ENCODE data around the gene PKMYT1. TPM values are rescaled to one million over a fixed set of nuclear protein-coding genes. Genes with fewer than 3 reads are reported as not detected.
"Not testable (repeated sequence)": the region's sequence is repeated elsewhere in the genome, so short reads cannot be mapped to it uniquely, and the experiment has no call there.

The PKMYT1 gene
- polyA plus RNA-seq, 2 of the 4 experiments (the other 2 are of a cell fraction): 10.5 to 50.5 TPM

- POLR2A ChIA-PET: no interaction called here
- Histone ChIP-seq H3K4me2 (no peak overlapping the region), H3K4me1 (no peaks in the 10 kb centered on the region), H3K27ac (no peak overlapping the region), H3K9me3 (no peaks in the 10 kb centered on the region), H3K4me3 (no peak overlapping the region)
- FAIRE-seq: no peak
- WGBS (ENCODE audit: missing lambda C conversion rate): 88% methylated on average over 35 of the region's 36 CpGs
- DNase-seq (ENCODE audit: low read depth in 1 of 2, low spot score in 1 of 2): no peak
- CTCF ChIA-PET: interaction anchor here (0.6 to 19.4 kb wide), 5 partner anchors 13 to 472 kb away, joined by 3 to 190 read pairs (median 23); partner anchors contain the start of gene KREMEN2
- TF ChIP-seq ELK1 (IDR thresholded peaks at IDR 0.05; ENCODE audit: low read depth, low read length) (no peak), PHF8 (IDR thresholded peaks at IDR 0.05; ENCODE audit: borderline replicate concordance, low read depth) (no peak), RAD21 (conservative IDR thresholded peaks at IDR 0.05 in 1 of 2, IDR thresholded peaks at IDR 0.05 in 1 of 2) (no peak), CBX2 (IDR thresholded peaks at IDR 0.05; ENCODE audit: borderline replicate concordance, low read depth) (no peak)
- peak in 1 of 2 experiments; percentile 16; a peak in 1 of 6 replicates for ATAC-seq
Observed at GRCh38 chr16:2948807-2949704, 31.2 kb downstream of the PKMYT1 start.

GRCh38 chr16:2946649-2947048, 33.6 kb downstream of the PKMYT1 start:
- ChIA-PET CTCF (interaction anchor here (1.0 to 19.4 kb wide), 3 partner anchors 10 to 19 kb away, joined by 4 to 190 read pairs (median 97); partner anchors contain the start of gene KREMEN2), POLR2A (interaction anchor here (0.7 kb wide), 1 partner anchor 18 kb away, joined by 4 read pairs; no protein-coding TSS in a partner anchor)
- 98% methylated on average over 4 of the region's 4 CpGs for WGBS (ENCODE audit: missing lambda C conversion rate)
- no peak for TF ChIP-seq MAFK (IDR thresholded peaks at IDR 0.05; ENCODE audit: partially characterized antibody)
- TF ChIP-seq ESRRA (IDR thresholded peaks at IDR 0.05; ENCODE audit: borderline replicate concordance, low read length): no peak
- Histone ChIP-seq H3K4me2 (no peak overlapping the region), H3K4me3 (no peak overlapping the region), H3K27ac (no peak overlapping the region), H3K9me3 (no peaks in the 10 kb centered on the region), H3K4me1 (no peaks in the 10 kb centered on the region)
- no peak for FAIRE-seq
- no peak for DNase-seq (ENCODE audit: low read depth in 1 of 2, low spot score in 1 of 2)
- no peak for ATAC-seq

- not testable (repeated sequence) for FAIRE-seq
Observed at GRCh38 chr16:2943716-2944115, 36.5 kb downstream of the PKMYT1 start.

GRCh38 chr16:2942045-2942444, 38.2 kb downstream of the PKMYT1 start:
- no peaks in the 10 kb centered on the region for H3K9me3 ChIP-seq
- 89% methylated on average over 4 of the region's 4 CpGs for WGBS (ENCODE audit: missing lambda C conversion rate)
- H3K4me3 ChIP-seq: no peak overlapping the region
- ATAC-seq (no peak), FAIRE-seq (no peak), DNase-seq (ENCODE audit: low read depth in 1 of 2, low spot score in 1 of 2) (no peak)
- H3K4me1 ChIP-seq: no peaks in the 10 kb centered on the region
- H3K4me2 ChIP-seq: no peak overlapping the region
- POLR2A ChIA-PET: interaction anchor here (0.8 kb wide), 1 partner anchor 90 kb away, joined by 6 read pairs; no protein-coding TSS in a partner anchor
- TF ChIP-seq SREBF2 (IDR thresholded peaks at IDR 0.05): no peak
- no peak for TF ChIP-seq ELK1 (IDR thresholded peaks at IDR 0.05; ENCODE audit: low read depth, low read length)
- no peak for TF ChIP-seq HOXB5 (CRISPR knock-in tag; IDR thresholded peaks at IDR 0.05)
- no peak for TF ChIP-seq FOXS1 (CRISPR knock-in tag; IDR thresholded peaks at IDR 0.05)
- no peak for TF ChIP-seq JUN (IDR thresholded peaks at IDR 0.05)
- no peak for TF ChIP-seq ZC3H11A (IDR thresholded peaks at IDR 0.05)
- no peak for TF ChIP-seq MAFK (IDR thresholded peaks at IDR 0.05; ENCODE audit: partially characterized antibody)
- TF ChIP-seq EP300 (IDR thresholded peaks at IDR 0.05): no peak
- no peak for TF ChIP-seq ZSCAN20 (CRISPR knock-in tag; IDR thresholded peaks at IDR 0.05)
- TF ChIP-seq ATOH8 (CRISPR knock-in tag; IDR thresholded peaks at IDR 0.05; ENCODE audit: low read depth): no peak
- H3K27ac ChIP-seq: no peak overlapping the region
- CTCF ChIA-PET: interaction anchor here (0.5 to 19.4 kb wide), 6 partner anchors 11 to 62 kb away, joined by 3 to 190 read pairs (median 4); no protein-coding TSS in a partner anchor

More at GRCh38 chr16:2943716-2944115, 36.5 kb downstream of the PKMYT1 start:
- H3K4me3 ChIP-seq; DNase-seq (ENCODE audit: low read depth in 1 of 2, low spot score in 1 of 2); H3K9me3 ChIP-seq; H3K4me1 ChIP-seq; H3K4me2 ChIP-seq; ATAC-seq; POLR2A ChIA-PET; H3K27ac ChIP-seq: not testable (repeated sequence)
- 91% methylated on average over 12 of the region's 12 CpGs for WGBS (ENCODE audit: missing lambda C conversion rate)
- CTCF ChIA-PET: interaction anchor here (0.7 to 19.4 kb wide), 3 partner anchors 16 to 53 kb away, joined by 3 to 190 read pairs (median 97); partner anchors contain the start of gene KREMEN2

Measured in A549 (cell line).